H9 (cell line): ENCODE data around the gene FN1. TPM values are rescaled to one million over a fixed set of nuclear protein-coding genes. Genes with fewer than 3 reads are reported as not detected.

Source experiments
- DNase-seq: peaks from one replicate; pipeline ENCODE4 v3.0.0-alpha.2; 2017
- H2AFZ ChIP-seq: one replicate; pipeline ENCODE4 v1.6.1; 2013; ENCODE audit warnings: mild to moderate bottlenecking, low read length, control low read depth, moderate library complexity
- H2AK5ac ChIP-seq: 2 replicates; pipeline ENCODE4 v1.6.1; 2013; ENCODE audit warnings: low read length, control low read depth, mixed read lengths; ENCODE audit not compliant: insufficient read length
- H2BK120ac ChIP-seq: one replicate; pipeline ENCODE4 v1.6.1; 2013; ENCODE audit warnings: low read depth, mild to moderate bottlenecking, low read length, control low read depth, inconsistent platforms; ENCODE audit not compliant: poor library complexity, severe bottlenecking
- H2BK12ac ChIP-seq: 2 replicates; pipeline ENCODE4 v1.6.1; 2013; ENCODE audit warnings: low read length, control low read depth, mixed read lengths, low read depth; ENCODE audit not compliant: insufficient read length
- H2BK15ac ChIP-seq: 2 replicates; pipeline ENCODE4 v1.6.1; 2013; ENCODE audit warnings: low read depth, low read length, control low read depth
- H2BK20ac ChIP-seq: one replicate; pipeline ENCODE4 v1.6.1; 2013; ENCODE audit warnings: low read depth, mild to moderate bottlenecking, low read length, control low read depth, inconsistent platforms; ENCODE audit not compliant: poor library complexity, severe bottlenecking
- H2BK5ac ChIP-seq: 2 replicates; pipeline ENCODE4 v1.6.1; 2013; ENCODE audit warnings: low read length, control low read depth, mixed read lengths; ENCODE audit not compliant: insufficient read length
- H3K14ac ChIP-seq: 2 replicates; pipeline ENCODE4 v1.6.1; 2013; ENCODE audit warnings: low read length, control low read depth; ENCODE audit not compliant: insufficient read depth
- H3K18ac ChIP-seq: 2 replicates; pipeline ENCODE4 v1.6.1; 2013; ENCODE audit warnings: low read depth, mild to moderate bottlenecking, mixed read lengths, low read length, control low read depth; ENCODE audit not compliant: insufficient read length
- H3K23ac ChIP-seq: 2 replicates; pipeline ENCODE4 v1.6.1; 2013; ENCODE audit warnings: low read length, control low read depth, mixed read lengths, low read depth; ENCODE audit not compliant: insufficient read length
- H3K23me2 ChIP-seq: 2 replicates; pipeline ENCODE4 v1.6.1; 2013; ENCODE audit warnings: low read depth, mild to moderate bottlenecking, mixed read lengths, low read length, control low read depth; ENCODE audit not compliant: insufficient read length, poor library complexity, severe bottlenecking
- H3K27ac ChIP-seq: 2 replicates; pipeline ENCODE4 v1.5.1; 2013; ENCODE audit warnings: low read length, control low read depth, mixed read lengths, low read depth; ENCODE audit not compliant: insufficient read length
- H3K27me3 ChIP-seq: 2 replicates; pipeline ENCODE4 v1.6.1; 2013; ENCODE audit warnings: low read length, control low read depth, inconsistent platforms; ENCODE audit not compliant: insufficient read depth
- H3K4ac ChIP-seq: 2 replicates; pipeline ENCODE4 v1.6.1; 2013; ENCODE audit warnings: low read depth, mild to moderate bottlenecking, control low read depth, inconsistent platforms, low read length, moderate library complexity
- H3K4me1 ChIP-seq: 2 replicates; pipeline ENCODE4 v1.6.1; 2013; ENCODE audit warnings: low read length, control low read depth, inconsistent platforms; ENCODE audit not compliant: insufficient read depth
- H3K4me2 ChIP-seq: 2 replicates; pipeline ENCODE4 v1.6.1; 2013; ENCODE audit warnings: low read length, control low read depth, mixed read lengths; ENCODE audit not compliant: insufficient read length, insufficient read depth
- H3K56ac ChIP-seq: 2 replicates; pipeline ENCODE4 v1.6.1; 2013; ENCODE audit warnings: low read depth, mild to moderate bottlenecking, mixed read lengths, low read length, control low read depth; ENCODE audit not compliant: insufficient read length
- H3K79me1 ChIP-seq: 2 replicates; pipeline ENCODE4 v1.6.1; 2013; ENCODE audit warnings: low read depth, mild to moderate bottlenecking, moderate library complexity, low read length, control low read depth, inconsistent platforms; ENCODE audit not compliant: insufficient read depth, poor library complexity, severe bottlenecking
- H3K79me2 ChIP-seq: 2 replicates; pipeline ENCODE4 v1.6.1; 2013; ENCODE audit warnings: low read length, control low read depth, inconsistent platforms; ENCODE audit not compliant: insufficient read depth
- H3K9ac ChIP-seq: 2 replicates; pipeline ENCODE4 v1.6.1; 2013; ENCODE audit warnings: low read length, control low read depth, mixed read lengths; ENCODE audit not compliant: insufficient read length; ENCODE audit errors: extremely low read depth
- H3K9me3 ChIP-seq: one replicate; pipeline ENCODE4 v1.6.1; 2013; ENCODE audit warnings: low read depth, low read length, inconsistent platforms; ENCODE audit not compliant: control insufficient read depth
- H3T11ph ChIP-seq: one replicate; pipeline ENCODE4 v1.6.1; 2013; ENCODE audit warnings: mild to moderate bottlenecking, low read length, control low read depth, inconsistent platforms
- H4K20me1 ChIP-seq: one replicate; pipeline ENCODE4 v1.6.1; 2013; ENCODE audit not compliant: control insufficient read depth, insufficient read length, insufficient read depth
- H4K5ac ChIP-seq: 2 replicates; pipeline ENCODE4 v1.6.1; 2013; ENCODE audit warnings: low read depth, mild to moderate bottlenecking, mixed read lengths, low read length, control low read depth; ENCODE audit not compliant: insufficient read length
- H4K8ac ChIP-seq: replicated peaks from 2 replicates; pipeline ENCODE4 v1.6.1; 2013; ENCODE audit warnings: low read length, control low read depth, mixed read lengths, low read depth; ENCODE audit not compliant: insufficient read length
- H4K91ac ChIP-seq: 2 replicates; pipeline ENCODE4 v1.6.1; 2013; ENCODE audit warnings: low read depth, mild to moderate bottlenecking, moderate library complexity, mixed read lengths, low read length, control low read depth; ENCODE audit not compliant: insufficient read length
- H3K27ac Mint-ChIP-seq, 3 experiments: 2 replicates in 2 of 3; 3 replicates in 1 of 3; pipeline ENCODE4 v1.8.0; 2020 to 2021; ENCODE audit warnings: mixed read lengths in 3 of 3, mild to moderate bottlenecking in 1 of 3, moderate library complexity in 1 of 3
- H3K27me3 Mint-ChIP-seq: 2 replicates; pipeline ENCODE4 v1.8.0; 2021; ENCODE audit warnings: low read depth, mild to moderate bottlenecking, moderate library complexity, mixed read lengths
- H3K36me3 Mint-ChIP-seq, 3 experiments: 2 replicates in 2 of 3; 3 replicates in 1 of 3; pipeline ENCODE4 v1.8.0; 2020 to 2021; ENCODE audit warnings: low read depth in 3 of 3, mixed read lengths in 3 of 3; ENCODE audit not compliant: insufficient read depth in 1 of 3
- H3K4me1 Mint-ChIP-seq, 2 experiments: 2 replicates each; pipeline ENCODE4 v1.8.0; 2020; ENCODE audit warnings: mixed read lengths in 2 of 2
- H3K4me3 Mint-ChIP-seq, 2 experiments: 2 replicates in 1 of 2; 3 replicates in 1 of 2; pipeline ENCODE4 v1.8.0; 2020 to 2021; ENCODE audit warnings: mild to moderate bottlenecking in 2 of 2, mixed read lengths in 2 of 2, moderate library complexity in 1 of 2
- H3K9me3 Mint-ChIP-seq, 2 experiments: 2 replicates in 1 of 2; 3 replicates in 1 of 2; pipeline ENCODE4 v1.8.0; 2020; ENCODE audit warnings: mild to moderate bottlenecking in 2 of 2, mixed read lengths in 2 of 2, moderate library complexity in 1 of 2
- CTCF ChIP-seq: fragments of 200-600 bp; sonication (generic); conservative IDR thresholded peaks from 3 replicates; pipeline ENCODE4 v1.8.0; 2021; ENCODE audit warnings: antibody characterized with exemption, mild to moderate bottlenecking
- WGBS: extraction: QIAGEN DNeasy Blood & Tissue Kit; methylation state at CpG from one replicate; pipeline ENCODE4 v1.1.7; 2013; ENCODE audit warnings: missing lambda C conversion rate, low lambda C conversion rate, mixed read lengths; ENCODE audit not compliant: insufficient read length; ENCODE audit errors: extremely low coverage; 5-methylcytosine and 5-hydroxymethylcytosine counted together
- total RNA-seq: library from RNA; stranded (reverse); gene quantifications from 2 replicates; pipeline ENCODE4 v1.2.1, GENCODE V29; 2021

Gene FN1
- total RNA-seq, 1 experiment from 2014 or later: 56.0 TPM

GRCh38 chr2:215376103-215376780 is 59.6 kb downstream of the FN1 start:
- TF ChIP-seq CTCF: no peak
- H3K27ac Mint-ChIP-seq: no peak overlapping the region
- H4K5ac ChIP-seq: no peak overlapping the region
- H4K20me1 ChIP-seq: no peaks in the 10 kb centered on the region
- H3K56ac ChIP-seq: no peak overlapping the region
- no peak overlapping the region for H2BK20ac ChIP-seq
- H3T11ph ChIP-seq: no peak overlapping the region
- no peak overlapping the region for H2AK5ac ChIP-seq
- no peak overlapping the region for H3K4me3 Mint-ChIP-seq
- H3K9me3 ChIP-seq: no peaks in the 10 kb centered on the region
- no CpG with 5 or more reads among the region's 9 CpGs for WGBS
- DNase-seq: no peak
- no peaks in the 10 kb centered on the region for H3K79me1 ChIP-seq
- H2BK15ac ChIP-seq: no peak overlapping the region
- no peaks in the 10 kb centered on the region for H3K9me3 Mint-ChIP-seq
- H3K23me2 ChIP-seq: peaks cover 2% of the 10 kb centered on the region
- no peak overlapping the region for H3K9ac ChIP-seq
- no peak overlapping the region for H2BK120ac ChIP-seq
- H3K27me3 Mint-ChIP-seq: no peaks in the 10 kb centered on the region
- H3K23ac ChIP-seq: no peak overlapping the region
- H3K18ac ChIP-seq: no peak overlapping the region
- H3K27me3 ChIP-seq: no peaks in the 10 kb centered on the region; the same call in 1 of the 2 replicates
- no peak overlapping the region for H3K4ac ChIP-seq
- no peaks in the 10 kb centered on the region for H3K79me2 ChIP-seq
- no peak overlapping the region for H2AFZ ChIP-seq
- no peak overlapping the region for H2BK5ac ChIP-seq
- H4K91ac ChIP-seq: no peak overlapping the region
- no peaks in the 10 kb centered on the region for H3K4me1 ChIP-seq
- H3K27ac ChIP-seq: no peak overlapping the region
- no peak overlapping the region for H2BK12ac ChIP-seq
- no peak overlapping the region for H4K8ac ChIP-seq
- H3K14ac ChIP-seq: no peak overlapping the region
- H3K4me1 Mint-ChIP-seq: no peaks in the 10 kb centered on the region
- H3K36me3 Mint-ChIP-seq: peaks cover 13 to 41% (median 21%) of the 10 kb centered on the region in 3 experiments; a peak in 6 of 7 replicates
- no peak overlapping the region for H3K4me2 ChIP-seq
